ENCODE data around the gene RAPGEF5.

The RAPGEF5 gene

GRCh38 chr7:22116451-22117030 is 240.4 kb downstream of the RAPGEF5 start:
- Histone ChIP-seq H3K9ac (ENCODE audit: low read length) (no peak overlapping the region), H2AK5ac (ENCODE audit: low read length) (no peak overlapping the region), H3K4me1 (ENCODE audit: control insufficient read depth in 1 of 2, insufficient read depth in 2 of 2, low read length in 2 of 2) (no peaks in the 10 kb centered on the region), H2BK120ac (ENCODE audit: insufficient read depth, low read length, poor library complexity) (no peak overlapping the region), H2AFZ (ENCODE audit: insufficient read depth, low read length, poor library complexity) (no peak overlapping the region), H3K4ac (ENCODE audit: low read depth, low read length) (no peak overlapping the region), H4K12ac (ENCODE audit: low read depth, low read length) (no peak overlapping the region), H3K9me3 (ENCODE audit: insufficient read depth, low read depth, low read length) (no peaks in the 10 kb centered on the region), H3K18ac (ENCODE audit: low read length) (no peak overlapping the region), H3K23ac (ENCODE audit: low read length) (no peak overlapping the region), H4K91ac (ENCODE audit: low read depth, low read length) (no peak overlapping the region), H3K79me2 (ENCODE audit: control insufficient read depth, insufficient read depth, low read length, poor library complexity) (no peaks in the 10 kb centered on the region), H3K27ac (ENCODE audit: low read depth, low read length) (no peak overlapping the region), H3K27me3 (ENCODE audit: insufficient read depth, low read length) (no peaks in the 10 kb centered on the region), H2BK5ac (ENCODE audit: low read depth, low read length, poor library complexity) (no peak overlapping the region), H3K36me3 (ENCODE audit: control insufficient read depth in 1 of 2, insufficient read depth in 2 of 2, low read length in 2 of 2) (no peaks in the 10 kb centered on the region), H4K8ac (ENCODE audit: low read depth, low read length) (no peak overlapping the region), H2BK12ac (ENCODE audit: low read length) (no peak overlapping the region), H3K79me1 (ENCODE audit: low read length) (no peaks in the 10 kb centered on the region), H3K4me2 (ENCODE audit: low read length) (no peak overlapping the region), H3K4me3 (ENCODE audit: low read depth, low read length) (no peak overlapping the region), H3K14ac (ENCODE audit: low read length) (no peak overlapping the region)
- WGBS (ENCODE audit: extremely low coverage, insufficient coverage, insufficient read length): no CpG with 5 or more reads among the region's 7 CpGs
- DNase-seq: no peak

- H3K79me1 ChIP-seq (ENCODE audit: low read length): no peaks in the 10 kb centered on the region
- H3K4me1 ChIP-seq (ENCODE audit: control insufficient read depth in 1 of 2, insufficient read depth in 2 of 2, low read length in 2 of 2): no peaks in the 10 kb centered on the region
- WGBS (ENCODE audit: extremely low coverage, insufficient coverage, insufficient read length): no CpG with 5 or more reads among the region's 5 CpGs
- H3K9me3 ChIP-seq (ENCODE audit: insufficient read depth, low read depth, low read length): no peaks in the 10 kb centered on the region
- no peak overlapping the region for H2BK5ac ChIP-seq (ENCODE audit: low read depth, low read length, poor library complexity)
- H3K9ac ChIP-seq (ENCODE audit: low read length): no peak overlapping the region
- no peak overlapping the region for H3K27ac ChIP-seq (ENCODE audit: low read depth, low read length)
- H4K12ac ChIP-seq (ENCODE audit: low read depth, low read length): no peak overlapping the region
- no peak overlapping the region for H2AFZ ChIP-seq (ENCODE audit: insufficient read depth, low read length, poor library complexity)
- no peak overlapping the region for H3K4ac ChIP-seq (ENCODE audit: low read depth, low read length)
- H2AK5ac ChIP-seq (ENCODE audit: low read length): no peak overlapping the region
- H4K8ac ChIP-seq (ENCODE audit: low read depth, low read length): no peak overlapping the region
- no peak overlapping the region for H3K4me2 ChIP-seq (ENCODE audit: low read length)
- H2BK120ac ChIP-seq (ENCODE audit: insufficient read depth, low read length, poor library complexity): no peak overlapping the region
- no peaks in the 10 kb centered on the region for H3K79me2 ChIP-seq (ENCODE audit: control insufficient read depth, insufficient read depth, low read length, poor library complexity)
- DNase-seq: no peak
- H3K14ac ChIP-seq (ENCODE audit: low read length): no peak overlapping the region
- no peak overlapping the region for H3K18ac ChIP-seq (ENCODE audit: low read length)
- no peak overlapping the region for H4K91ac ChIP-seq (ENCODE audit: low read depth, low read length)
- no peak overlapping the region for H2BK12ac ChIP-seq (ENCODE audit: low read length)
- no peaks in the 10 kb centered on the region for H3K27me3 ChIP-seq (ENCODE audit: insufficient read depth, low read length)
- H3K23ac ChIP-seq (ENCODE audit: low read length): no peak overlapping the region
- H3K4me3 ChIP-seq (ENCODE audit: low read depth, low read length): no peak overlapping the region
- H3K36me3 ChIP-seq (ENCODE audit: control insufficient read depth in 1 of 2, insufficient read depth in 2 of 2, low read length in 2 of 2): no peaks in the 10 kb centered on the region
These were observed 241.3 kb downstream of the RAPGEF5 start for GRCh38 chr7:22115689-22116088.

DNA sequence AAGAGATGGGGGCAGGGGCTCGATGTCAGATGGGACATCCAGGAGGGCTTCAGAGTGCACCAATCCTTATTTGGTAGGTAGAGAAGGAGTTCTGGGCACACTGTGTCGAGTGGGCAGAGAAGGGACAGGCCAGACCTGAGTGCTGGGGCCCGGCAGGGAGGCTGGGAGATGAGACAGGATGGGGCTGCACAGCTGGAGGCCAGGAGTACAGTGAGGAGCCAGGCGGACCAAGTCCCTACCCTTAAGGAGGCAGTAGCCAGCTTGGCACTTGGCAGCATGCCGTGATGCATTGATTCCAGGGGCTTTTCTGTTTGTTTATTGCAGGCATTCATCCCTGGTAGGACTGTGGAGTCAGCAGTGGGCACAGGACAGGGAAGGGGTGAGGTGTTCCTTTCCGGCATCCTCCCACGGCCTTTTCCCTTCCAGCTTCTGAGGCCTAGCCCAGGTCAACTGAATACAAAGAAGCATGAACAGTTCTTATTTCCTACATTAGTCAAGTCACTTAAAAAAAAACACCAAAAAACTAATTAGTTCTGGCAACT is 242.4 kb downstream of the RAPGEF5 start:
- no peak overlapping the region for H3K4ac ChIP-seq (ENCODE audit: low read depth, low read length)
- H2AK5ac ChIP-seq (ENCODE audit: low read length): no peak overlapping the region
- no peak overlapping the region for H3K14ac ChIP-seq (ENCODE audit: low read length)
- no peak for DNase-seq
- H3K27me3 ChIP-seq (ENCODE audit: insufficient read depth, low read length): no peaks in the 10 kb centered on the region
- no peak overlapping the region for H3K23ac ChIP-seq (ENCODE audit: low read length)
- peaks cover 0 to 2% of the 10 kb centered on the region in 2 experiments for H3K4me1 ChIP-seq (ENCODE audit: control insufficient read depth in 1 of 2, insufficient read depth in 2 of 2, low read length in 2 of 2)
- no CpG with 5 or more reads among the region's 7 CpGs for WGBS (ENCODE audit: extremely low coverage, insufficient coverage, insufficient read length)
- no peak overlapping the region for H2BK12ac ChIP-seq (ENCODE audit: low read length)
- no peaks in the 10 kb centered on the region for H3K79me1 ChIP-seq (ENCODE audit: low read length)
- H3K9me3 ChIP-seq (ENCODE audit: insufficient read depth, low read depth, low read length): no peaks in the 10 kb centered on the region
- H4K91ac ChIP-seq (ENCODE audit: low read depth, low read length): no peak overlapping the region
- no peak overlapping the region for H3K27ac ChIP-seq (ENCODE audit: low read depth, low read length)
- no peaks in the 10 kb centered on the region for H3K79me2 ChIP-seq (ENCODE audit: control insufficient read depth, insufficient read depth, low read length, poor library complexity)
- no peak overlapping the region for H2BK5ac ChIP-seq (ENCODE audit: low read depth, low read length, poor library complexity)
- H4K8ac ChIP-seq (ENCODE audit: low read depth, low read length): no peak overlapping the region
- H2AFZ ChIP-seq (ENCODE audit: insufficient read depth, low read length, poor library complexity): no peak overlapping the region
- no peak overlapping the region for H3K9ac ChIP-seq (ENCODE audit: low read length)
- no peaks in the 10 kb centered on the region for H3K36me3 ChIP-seq (ENCODE audit: control insufficient read depth in 1 of 2, insufficient read depth in 2 of 2, low read length in 2 of 2)
- H3K4me2 ChIP-seq (ENCODE audit: low read length): no peak overlapping the region
- no peak overlapping the region for H3K4me3 ChIP-seq (ENCODE audit: low read depth, low read length)
- no peak overlapping the region for H3K18ac ChIP-seq (ENCODE audit: low read length)
- no peak overlapping the region for H4K12ac ChIP-seq (ENCODE audit: low read depth, low read length)
- H2BK120ac ChIP-seq (ENCODE audit: insufficient read depth, low read length, poor library complexity): no peak overlapping the region

- H3K79me1 ChIP-seq (ENCODE audit: low read length): no peaks in the 10 kb centered on the region
- no CpG with 5 or more reads among the region's 3 CpGs for WGBS (ENCODE audit: extremely low coverage, insufficient coverage, insufficient read length)
- H3K27ac ChIP-seq (ENCODE audit: low read depth, low read length): no peak overlapping the region
- H2AK5ac ChIP-seq (ENCODE audit: low read length): no peak overlapping the region
- H4K8ac ChIP-seq (ENCODE audit: low read depth, low read length): no peak overlapping the region
- H3K23ac ChIP-seq (ENCODE audit: low read length): no peak overlapping the region
- no peaks in the 10 kb centered on the region for H3K79me2 ChIP-seq (ENCODE audit: control insufficient read depth, insufficient read depth, low read length, poor library complexity)
- H3K4me2 ChIP-seq (ENCODE audit: low read length): no peak overlapping the region
- no peak overlapping the region for H4K12ac ChIP-seq (ENCODE audit: low read depth, low read length)
- no peaks in the 10 kb centered on the region for H3K9me3 ChIP-seq (ENCODE audit: insufficient read depth, low read depth, low read length)
- DNase-seq: no peak
- no peak overlapping the region for H3K4me3 ChIP-seq (ENCODE audit: low read depth, low read length)
- H2BK12ac ChIP-seq (ENCODE audit: low read length): no peak overlapping the region
- no peaks in the 10 kb centered on the region for H3K36me3 ChIP-seq (ENCODE audit: control insufficient read depth in 1 of 2, insufficient read depth in 2 of 2, low read length in 2 of 2)
- no peak overlapping the region for H2BK120ac ChIP-seq (ENCODE audit: insufficient read depth, low read length, poor library complexity)
- H3K18ac ChIP-seq (ENCODE audit: low read length): no peak overlapping the region
- peaks cover 0 to 2% of the 10 kb centered on the region in 2 experiments for H3K4me1 ChIP-seq (ENCODE audit: control insufficient read depth in 1 of 2, insufficient read depth in 2 of 2, low read length in 2 of 2)
- no peak overlapping the region for H4K91ac ChIP-seq (ENCODE audit: low read depth, low read length)
- H2BK5ac ChIP-seq (ENCODE audit: low read depth, low read length, poor library complexity): no peak overlapping the region
- H3K4ac ChIP-seq (ENCODE audit: low read depth, low read length): no peak overlapping the region
- H2AFZ ChIP-seq (ENCODE audit: insufficient read depth, low read length, poor library complexity): no peak overlapping the region
- no peak overlapping the region for H3K14ac ChIP-seq (ENCODE audit: low read length)
- no peaks in the 10 kb centered on the region for H3K27me3 ChIP-seq (ENCODE audit: insufficient read depth, low read length)
- H3K9ac ChIP-seq (ENCODE audit: low read length): no peak overlapping the region
These were observed 243.9 kb downstream of the RAPGEF5 start for GRCh38 chr7:22113041-22113440.

Measured in trophoblast cell (in vitro differentiated cells and primary cell).